GM19397 (cell line): ENCODE measurements around the gene KRT1.
"Not testable (repeated sequence)": the region's sequence is repeated elsewhere in the genome, so short reads cannot be mapped to it uniquely, and the experiment has no call there.

Experiments
- ATAC-seq: cut with Tn5 transposase; IDR thresholded peaks from one replicate; pipeline ENCODE4 v1.9.1; 2021; ENCODE audit warnings: mild to moderate bottlenecking, moderate library complexity; ENCODE audit not compliant: unreplicated experiment

The KRT1 gene

DNA sequence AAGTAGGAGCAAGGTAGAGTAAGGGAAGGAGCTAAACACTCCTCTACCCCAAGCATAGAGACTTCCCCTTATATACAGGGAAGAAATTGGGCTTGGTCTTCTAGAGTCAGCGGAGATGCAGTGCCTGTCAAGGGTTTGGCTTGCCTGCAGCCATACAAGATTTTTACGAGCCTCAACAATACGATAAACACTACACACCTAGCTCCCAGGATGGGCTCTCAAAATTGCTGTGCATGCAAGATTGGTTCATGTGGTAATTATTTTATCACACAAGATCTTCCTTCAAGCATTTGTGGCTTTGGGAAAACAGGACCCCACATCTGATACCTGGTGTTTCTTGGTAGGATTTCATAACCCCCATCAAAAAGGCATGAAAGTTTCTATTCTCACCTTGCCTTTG, at the start of gene KRT1:
TSS of gene KRT1 (minus strand) at position 45 of the 400 bp plus-strand sequence. CDS start 59 bp downstream, outside the sequence.
- ATAC-seq, result no peak

DNA sequence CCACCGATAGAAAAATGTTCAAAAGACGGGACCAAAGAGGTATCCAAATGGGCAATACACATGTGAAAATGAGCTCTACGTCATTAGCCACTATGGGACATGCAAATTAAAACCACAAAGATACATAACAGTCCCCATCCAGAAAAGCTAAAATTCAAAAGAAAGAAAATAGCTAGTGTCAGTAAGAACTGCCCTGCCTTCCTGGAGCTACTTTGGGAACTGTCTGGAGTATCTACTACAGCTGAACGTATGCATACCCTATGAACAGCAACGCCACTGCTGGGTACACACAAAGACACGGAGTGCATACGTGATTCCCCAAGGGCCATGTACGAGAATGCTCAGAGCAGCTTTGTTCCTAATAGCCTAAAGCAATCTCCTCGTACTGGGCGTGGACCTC, 48.9 kb upstream of the KRT1 start:
- no peak for ATAC-seq

DNA sequence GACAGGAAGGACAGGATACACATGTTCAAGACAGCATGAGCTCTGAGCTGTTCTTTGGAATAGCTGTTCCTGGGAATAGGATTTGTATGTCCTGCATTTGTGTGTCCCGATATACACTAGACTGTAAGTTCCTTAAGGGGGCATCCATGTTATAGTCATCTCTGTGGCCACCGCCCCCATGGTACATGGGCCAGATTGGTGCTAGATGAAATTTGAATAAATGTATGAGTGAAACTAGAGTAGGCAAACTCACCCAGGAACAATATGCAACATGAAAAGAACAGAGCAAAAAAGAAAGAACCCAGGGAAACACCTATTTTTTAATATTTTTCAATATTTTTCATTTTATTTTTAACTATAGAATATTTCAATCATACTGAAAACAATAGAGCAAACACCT, 48.2 kb upstream of the KRT1 start:
- ATAC-seq, result no peak

DNA sequence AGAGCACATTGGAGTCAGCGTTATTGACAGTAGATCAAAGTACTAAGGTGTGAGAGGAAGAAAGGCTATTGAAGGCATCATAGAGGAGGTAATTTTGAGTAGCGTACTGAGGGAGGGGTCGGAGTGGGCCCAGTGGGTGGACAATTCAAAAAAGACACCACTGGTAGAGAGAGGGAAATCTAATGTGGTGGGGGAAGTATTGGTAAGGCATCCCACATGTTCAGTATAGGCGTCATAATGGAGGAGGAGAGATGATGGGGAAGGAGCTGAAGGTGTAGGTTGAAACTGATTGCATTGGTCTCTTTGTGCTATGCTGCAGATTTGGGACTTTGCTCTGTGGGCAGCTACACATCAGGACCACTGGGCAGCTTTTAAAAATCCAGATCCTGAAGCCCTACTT, 46.8 kb upstream of the KRT1 start:
- ATAC-seq, result no peak

DNA sequence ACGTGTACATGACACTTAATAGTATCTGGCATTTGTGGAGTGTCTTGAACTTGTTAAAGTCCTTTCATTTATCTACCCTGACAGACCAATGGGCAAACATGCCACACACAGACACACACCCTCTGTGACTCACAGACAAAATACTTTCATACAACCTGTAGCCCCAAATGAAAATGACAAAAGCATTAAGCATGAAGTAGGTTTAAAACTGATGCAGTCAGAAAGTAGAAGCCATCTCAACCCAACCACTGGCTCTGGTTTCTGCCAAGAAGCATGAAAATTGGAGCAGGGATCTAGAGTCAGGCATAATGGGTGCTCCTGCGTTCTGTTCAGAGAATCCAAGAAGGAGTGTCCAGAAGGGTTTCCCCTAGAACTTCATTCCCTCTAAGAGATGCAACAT, 46.2 kb upstream of the KRT1 start:
- no peak for ATAC-seq

DNA sequence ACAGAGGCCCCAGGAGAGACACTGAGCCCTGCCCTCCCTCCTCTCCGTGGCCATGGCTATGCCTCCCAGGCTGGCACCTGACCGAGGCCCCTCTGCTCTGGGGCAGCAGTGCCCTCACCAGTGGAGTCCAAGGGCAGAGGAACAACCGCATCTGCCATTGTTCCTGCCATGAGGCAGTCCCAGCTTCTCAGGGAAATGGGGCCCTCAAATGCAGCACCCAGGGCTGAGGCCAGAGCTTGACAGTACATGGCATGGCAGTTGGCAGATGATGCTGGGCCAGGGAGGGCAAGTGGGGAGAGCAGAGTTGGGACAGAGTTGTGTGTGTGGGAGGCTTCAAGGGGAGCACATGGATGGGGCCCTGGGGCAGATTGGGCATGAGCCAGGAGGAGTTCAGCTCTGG, 44.2 kb upstream of the KRT1 start:
- no peak for ATAC-seq

DNA sequence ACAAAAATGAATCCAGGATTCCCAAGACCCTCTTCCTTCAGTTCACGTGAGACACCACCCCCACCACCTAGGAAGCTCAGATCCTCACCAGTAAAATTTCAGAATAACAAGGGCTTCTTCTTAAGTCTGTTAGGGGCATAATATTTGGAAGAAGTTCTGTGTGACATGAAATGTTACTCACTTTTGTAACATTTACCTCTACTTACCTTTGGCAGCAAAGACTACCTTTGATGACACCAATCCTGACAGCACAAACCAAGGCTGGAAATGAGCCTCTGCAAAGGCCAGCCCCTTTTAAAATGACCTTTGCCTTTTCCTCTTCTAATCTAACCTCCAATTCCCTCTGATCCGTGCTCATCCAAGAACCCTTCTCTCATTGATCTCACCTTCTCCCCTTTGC, 42.5 kb upstream of the KRT1 start:
- ATAC-seq, result no peak

DNA sequence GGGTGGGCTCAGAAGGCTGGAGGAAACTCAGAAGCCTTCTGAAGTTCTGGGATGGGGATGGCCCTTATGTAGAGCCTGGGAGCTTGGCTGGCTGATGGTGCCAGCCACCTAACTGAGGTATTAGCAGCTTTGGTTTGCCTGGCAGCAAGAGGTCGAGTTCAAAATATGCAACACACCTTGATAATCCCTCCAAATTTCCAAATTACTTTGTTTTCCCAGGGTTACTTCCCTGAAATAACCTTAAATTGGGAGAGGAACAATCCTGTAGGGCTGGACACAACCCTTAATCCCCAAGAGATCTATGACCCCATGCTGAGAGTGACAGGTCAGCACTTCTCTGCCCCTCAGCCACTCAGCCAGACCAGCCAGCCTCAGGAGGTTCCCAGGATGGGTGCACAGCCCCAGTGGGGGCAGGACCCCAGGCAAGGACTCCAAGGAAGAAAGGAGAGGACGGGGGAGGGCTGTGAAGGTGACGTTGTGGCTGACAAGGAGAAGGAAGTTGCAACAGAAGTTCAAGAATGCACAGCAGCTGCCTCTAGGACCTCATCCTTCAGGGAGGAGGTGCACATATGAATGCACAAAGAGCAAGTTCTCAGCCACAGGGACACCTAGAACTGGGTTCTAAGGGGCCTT, 41.7 kb upstream of the KRT1 start:
- ATAC-seq, result no peak

DNA sequence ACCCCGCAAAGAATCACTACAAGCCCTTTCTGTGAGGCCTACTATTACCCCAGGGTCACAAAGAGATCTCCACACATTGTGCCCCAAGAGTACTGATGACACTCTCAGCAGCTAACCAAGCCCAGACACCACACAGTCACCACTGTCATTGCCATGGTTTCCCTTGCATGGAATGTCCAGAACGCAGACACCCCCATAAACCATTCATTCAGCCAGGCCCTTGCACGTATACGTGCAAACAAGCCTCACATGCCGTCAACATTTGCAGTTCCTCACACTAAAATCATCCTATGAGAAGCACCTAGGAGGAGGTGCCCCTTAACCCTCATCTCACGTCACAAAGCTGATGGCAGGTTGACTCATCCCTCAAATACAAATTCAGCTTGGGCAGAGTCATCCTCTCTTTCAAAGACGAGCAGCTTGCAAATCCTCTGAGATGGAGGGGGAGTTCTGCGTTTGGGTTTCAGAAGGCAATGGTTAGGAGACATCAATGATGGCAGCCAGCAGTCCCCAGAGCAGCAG, 40.2 kb upstream of the KRT1 start:
- no peak for ATAC-seq

DNA sequence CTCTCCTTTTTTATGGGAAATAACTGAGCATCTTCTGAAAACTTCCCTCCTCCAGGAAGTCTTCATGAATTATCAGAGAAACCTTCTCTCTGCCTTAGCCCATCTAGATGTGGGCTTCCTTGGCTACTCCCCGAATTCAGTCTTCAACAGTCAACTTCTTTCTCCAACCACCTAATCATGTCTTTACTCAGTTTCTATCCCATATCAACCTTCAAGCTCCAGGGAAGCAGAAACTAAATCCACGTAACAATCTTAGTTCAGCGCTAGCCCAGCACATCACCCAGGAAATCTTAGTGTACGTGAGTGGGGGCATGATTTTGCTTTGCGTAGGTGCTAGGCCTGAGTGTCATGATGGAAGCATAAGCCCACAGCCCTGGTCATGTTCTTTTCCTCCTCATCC, 35.9 kb upstream of the KRT1 start:
- no peak for ATAC-seq

DNA sequence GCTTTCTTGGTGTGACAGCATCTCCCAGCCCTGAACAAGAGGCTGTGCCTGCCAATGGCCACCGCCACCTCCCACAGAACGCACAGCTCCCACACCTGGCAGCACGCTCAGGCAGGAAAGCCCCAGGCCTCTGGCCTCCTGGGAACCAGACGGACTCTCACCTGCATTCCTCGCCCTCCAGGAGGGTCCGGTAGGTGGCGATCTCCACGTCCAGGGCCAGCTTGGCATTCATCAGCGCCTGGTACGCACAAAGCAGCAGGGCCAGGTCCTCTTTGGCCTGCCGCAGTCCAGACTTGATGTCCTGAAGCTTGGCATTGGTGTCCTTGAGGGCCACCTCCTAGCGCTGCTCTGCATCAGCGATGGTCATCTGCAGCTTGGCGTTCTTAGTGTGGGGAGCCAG, 35.2 kb upstream of the KRT1 start:
- ATAC-seq, result no peak

DNA sequence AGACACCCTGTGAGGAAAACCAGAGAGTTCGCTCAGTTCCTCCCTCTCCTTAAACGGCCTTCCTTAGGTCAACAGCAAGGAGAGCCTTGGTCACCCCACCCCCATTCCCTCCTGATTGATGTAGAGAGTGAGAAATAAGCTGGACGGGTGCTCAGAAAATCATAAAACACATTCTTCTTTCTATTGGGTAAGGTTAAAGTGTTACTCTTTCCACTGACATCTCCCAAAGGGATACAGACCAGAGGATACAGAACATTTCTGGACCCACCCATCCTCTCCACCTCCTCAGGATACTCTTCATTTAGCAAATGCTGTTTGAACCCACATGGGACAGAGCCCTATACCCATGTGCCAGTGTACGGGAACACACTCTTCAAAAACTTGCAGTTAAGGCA, 34.7 kb upstream of the KRT1 start:
- no peak for ATAC-seq

DNA sequence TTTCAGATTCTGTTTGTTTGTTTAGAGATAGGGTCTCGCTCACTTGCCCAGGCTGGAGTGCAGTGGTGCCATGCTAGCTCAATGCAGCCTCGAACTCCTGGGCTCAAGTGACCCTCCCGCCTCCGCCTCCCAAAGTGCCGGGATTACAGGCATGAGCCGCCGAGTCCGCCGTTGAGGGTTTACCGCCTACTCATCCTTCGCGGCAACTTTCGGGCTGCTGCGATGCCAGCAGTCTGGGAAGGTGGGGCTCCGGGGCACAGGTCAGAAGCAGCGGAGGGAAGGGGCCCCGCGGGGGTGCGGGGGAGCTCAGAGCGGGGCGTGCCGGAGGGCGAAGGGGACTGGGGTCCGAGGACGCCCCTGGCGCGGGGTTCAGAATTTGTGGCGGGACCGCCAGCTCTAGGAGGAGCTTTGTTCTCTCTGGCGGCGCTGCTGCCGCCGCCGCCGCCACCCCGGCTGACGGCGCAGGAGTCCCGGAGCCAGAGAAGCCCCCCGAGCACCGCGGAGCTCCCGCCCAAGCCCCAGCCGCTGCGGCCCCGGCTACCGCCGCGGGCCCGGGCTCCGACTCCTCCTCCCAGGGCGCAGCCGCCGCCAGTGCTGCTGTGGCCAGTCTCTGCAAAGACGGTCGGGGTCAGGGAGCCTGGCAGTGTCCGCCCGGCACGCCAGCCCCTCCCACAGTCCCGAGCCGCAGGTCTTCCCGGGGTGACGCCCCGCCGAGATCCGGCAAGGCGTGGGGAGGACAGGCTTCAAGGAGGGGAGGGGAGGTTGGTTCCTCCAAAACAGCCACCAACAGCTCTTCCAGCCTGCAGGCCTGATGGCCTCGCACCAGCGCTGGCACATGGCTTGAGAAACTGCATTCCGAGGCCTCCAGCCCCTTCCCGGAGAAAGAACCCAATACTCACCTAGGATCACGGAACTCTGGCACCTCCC, 34.0 kb upstream of the KRT1 start:
- ATAC-seq, result no peak

DNA sequence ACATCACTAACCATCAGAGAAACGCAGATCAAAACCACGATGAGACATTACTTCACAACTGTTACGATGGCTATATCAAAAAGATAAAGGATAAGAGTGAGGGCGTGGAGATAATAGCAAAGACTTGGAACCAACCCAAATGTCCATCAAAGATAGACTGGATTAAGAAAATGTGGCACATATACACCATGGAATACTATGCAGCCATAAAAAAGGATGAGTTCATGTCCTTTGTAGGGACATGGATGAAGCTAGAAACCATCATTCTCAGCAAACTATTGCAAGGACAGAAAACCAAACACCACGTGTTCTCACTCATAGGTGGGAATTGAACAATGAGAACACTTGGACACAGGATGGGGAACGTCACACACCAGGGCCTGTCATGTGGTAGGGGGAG, 31.9 kb upstream of the KRT1 start:
- not testable (repeated sequence) for ATAC-seq

DNA sequence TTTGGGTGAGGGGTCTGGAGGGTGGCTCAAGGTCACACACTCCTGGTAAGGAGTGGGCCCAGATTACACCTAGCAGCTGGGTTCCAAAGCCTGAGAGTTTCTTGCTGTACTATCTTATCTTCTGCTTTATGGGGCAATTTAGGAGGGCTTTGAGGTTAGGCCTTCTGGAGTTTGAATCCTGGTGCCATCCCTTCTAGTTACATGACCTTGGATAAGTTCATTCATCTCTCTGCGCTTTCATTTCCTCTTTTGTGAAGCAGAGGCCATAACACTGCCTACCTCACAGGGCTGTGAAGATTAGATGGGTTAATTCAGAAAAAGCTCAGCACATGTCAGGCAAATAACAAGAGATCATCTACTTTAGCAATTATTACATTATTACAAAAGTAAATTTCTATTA, 30.5 kb upstream of the KRT1 start:
- ATAC-seq, result no peak

DNA sequence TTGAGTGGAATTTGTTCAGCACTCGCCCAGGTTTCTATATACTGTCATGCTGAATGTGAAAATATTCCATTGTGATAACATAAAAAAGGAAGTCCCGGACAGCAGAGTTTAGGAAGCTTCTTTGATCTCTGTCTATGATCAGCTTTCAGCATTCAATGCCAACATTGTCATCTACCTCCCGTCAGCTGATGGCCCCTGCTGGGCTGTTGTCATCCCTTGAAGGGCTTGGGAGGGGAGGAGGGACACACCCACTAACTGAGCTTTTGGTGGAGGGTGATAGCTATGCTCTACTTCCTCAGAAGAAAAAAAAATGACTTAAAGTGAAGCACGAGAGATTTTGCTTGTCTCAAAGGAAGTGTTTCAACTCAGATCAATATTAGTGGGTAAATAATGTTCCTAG, 27.8 kb upstream of the KRT1 start:
- no peak for ATAC-seq

DNA sequence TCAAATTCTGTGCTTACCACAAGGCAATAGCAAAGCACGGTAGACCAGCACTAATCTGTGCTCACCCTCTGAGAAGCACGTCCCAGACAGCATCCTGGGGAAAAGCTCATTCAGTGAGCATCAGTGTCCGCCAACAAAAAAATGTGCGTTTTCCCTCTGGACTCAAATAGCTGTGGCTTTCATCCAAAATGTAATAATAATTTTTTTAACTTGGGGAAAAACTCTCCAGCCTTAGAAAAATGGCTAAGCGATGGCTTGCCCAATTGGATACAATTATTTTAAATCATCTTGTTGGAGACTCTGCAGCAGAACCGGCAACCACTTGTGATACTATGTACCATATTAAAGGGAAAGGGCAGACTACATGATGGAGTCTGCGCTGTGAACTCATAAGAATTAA, 24.3 kb upstream of the KRT1 start:
- ATAC-seq, result no peak

DNA sequence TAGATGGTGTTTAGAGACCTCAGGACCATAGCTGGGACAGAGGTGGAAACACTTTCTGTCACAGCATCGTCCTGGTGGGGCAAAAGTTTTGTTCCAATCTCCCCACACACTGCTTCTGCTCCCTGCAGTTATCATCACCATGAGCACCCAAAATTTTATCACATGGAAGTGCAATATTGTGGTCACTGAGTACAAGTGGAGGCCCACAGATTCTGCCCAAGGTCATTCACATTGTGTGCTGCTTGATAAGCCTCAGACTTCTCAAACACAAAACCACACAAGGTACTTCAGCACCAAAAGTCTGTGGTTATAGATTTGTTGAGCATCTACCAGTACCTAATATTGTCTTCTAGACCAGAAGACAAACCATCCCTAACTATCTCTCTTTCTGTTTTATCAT, 23.7 kb upstream of the KRT1 start:
- ATAC-seq, result no peak

DNA sequence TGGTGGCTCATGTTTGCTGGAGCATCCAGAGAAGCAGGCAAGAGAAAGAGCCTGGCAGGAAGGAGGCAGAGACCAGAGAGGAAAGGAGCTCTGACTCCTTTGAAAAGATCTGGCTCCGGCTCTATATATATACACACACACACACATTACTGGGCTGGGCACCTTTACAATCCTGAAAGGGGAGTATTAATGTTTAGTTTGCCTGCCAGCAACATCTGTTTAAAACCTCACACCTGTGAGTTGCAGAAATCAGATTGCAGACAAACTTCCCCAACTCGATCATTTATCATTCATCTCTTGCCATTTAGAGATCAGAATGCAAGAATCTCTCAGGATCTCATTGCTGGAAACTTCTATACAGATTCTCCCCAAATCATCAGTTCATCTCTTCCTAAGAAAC, 23.2 kb upstream of the KRT1 start, which contains the start of gene KRT77:
TSS of gene KRT77 (minus strand) at position 101 of the 400 bp plus-strand sequence. CDS start at position 11, 90 bp downstream.
- no peak for ATAC-seq

DNA sequence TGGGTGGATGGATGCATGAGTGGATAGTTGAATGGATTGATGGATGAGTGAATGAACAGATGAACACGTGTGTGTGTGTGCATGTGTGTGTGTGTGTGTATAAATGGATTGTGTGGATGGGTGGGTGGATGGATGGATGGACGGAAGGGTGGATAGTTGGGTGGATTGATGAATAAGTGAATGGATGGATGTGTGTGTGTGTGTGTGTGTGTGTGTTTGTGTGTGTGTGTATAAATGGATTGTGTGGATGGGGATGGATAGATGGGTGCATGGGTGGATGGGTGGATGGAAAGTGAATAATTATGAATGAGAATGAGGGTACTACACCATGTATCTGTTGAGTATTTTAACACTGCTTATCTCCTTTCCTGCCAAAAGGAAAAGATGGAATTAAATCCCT, 22.1 kb upstream of the KRT1 start:
- ATAC-seq, result no peak

DNA sequence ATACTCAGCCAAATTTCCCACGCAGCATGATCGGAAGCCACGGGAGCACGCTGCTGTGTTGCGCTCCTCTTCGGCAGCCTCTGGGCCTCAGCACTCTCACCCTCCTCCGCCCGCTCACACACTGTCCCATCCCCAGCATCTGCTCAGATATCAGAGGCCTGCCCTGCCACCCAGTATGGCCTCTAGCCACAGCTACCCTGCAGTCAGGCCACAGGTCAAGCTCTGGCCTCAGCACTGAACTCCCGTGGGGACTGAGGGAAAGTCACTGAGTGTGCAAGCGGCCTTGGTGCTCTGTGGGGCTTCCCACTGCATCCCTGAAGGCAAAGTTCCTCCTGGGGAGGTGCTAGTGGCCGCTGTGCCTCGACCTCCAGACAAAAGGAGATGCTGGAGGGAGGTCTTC, 21.1 kb upstream of the KRT1 start:
- ATAC-seq, result no peak

DNA sequence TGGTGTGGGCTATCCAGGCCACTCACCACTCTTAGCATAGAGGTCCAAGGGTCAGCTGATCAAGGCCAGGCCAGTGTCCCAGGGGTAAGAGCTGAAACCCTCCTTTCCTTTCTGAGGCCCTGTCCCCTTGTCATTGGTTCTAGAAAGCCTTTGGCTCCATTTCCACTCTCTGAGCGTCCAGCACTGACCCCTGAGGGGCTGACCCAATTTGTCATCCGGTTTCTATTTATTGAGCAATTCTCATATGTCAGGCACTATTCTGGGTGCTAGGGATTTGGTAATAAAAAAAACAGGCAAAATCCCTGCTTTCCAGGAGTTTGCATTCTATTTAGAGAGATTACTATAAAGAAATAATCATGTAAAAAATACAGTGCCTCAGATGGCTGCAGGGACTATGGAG, 19.8 kb upstream of the KRT1 start:
- no peak for ATAC-seq
